ENCODE results near the gene CWC15. TPM values are rescaled to one million over a fixed set of nuclear protein-coding genes. Genes with fewer than 3 reads are reported as not detected.

Gene CWC15
- total and polyA plus RNA-seq, 2 of the 13 experiments (the other 11 are each of a cell fraction or from before 2014, with no cell fraction given), result 27.6 to 61.2 TPM

GRCh38 chr11:94973099-94973968 is at the start of gene CWC15, which contains the start of gene KDM4D (continued):
- TF ChIP-seq GMEB2 (CRISPR knock-in tag; IDR thresholded peaks at IDR 0.05; ENCODE audit: low read depth), result peak; percentile 78
- no peak for TF ChIP-seq TRIM22 (IDR thresholded peaks at IDR 0.05)
- TF ChIP-seq DDIT3 (CRISPR knock-in tag; IDR thresholded peaks at IDR 0.05), result no peak
- TF ChIP-seq LRRFIP1 (CRISPR knock-in tag; conservative IDR thresholded peaks at IDR 0.05), result no peak
- TF ChIP-seq ZBTB3 (CRISPR knock-in tag; IDR thresholded peaks at IDR 0.05; ENCODE audit: borderline replicate concordance, low read depth), result no peak
- no peak for TF ChIP-seq ZNF326 (CRISPR knock-in tag; IDR thresholded peaks at IDR 0.05; ENCODE audit: borderline replicate concordance)
- TF ChIP-seq, protein P1, sequence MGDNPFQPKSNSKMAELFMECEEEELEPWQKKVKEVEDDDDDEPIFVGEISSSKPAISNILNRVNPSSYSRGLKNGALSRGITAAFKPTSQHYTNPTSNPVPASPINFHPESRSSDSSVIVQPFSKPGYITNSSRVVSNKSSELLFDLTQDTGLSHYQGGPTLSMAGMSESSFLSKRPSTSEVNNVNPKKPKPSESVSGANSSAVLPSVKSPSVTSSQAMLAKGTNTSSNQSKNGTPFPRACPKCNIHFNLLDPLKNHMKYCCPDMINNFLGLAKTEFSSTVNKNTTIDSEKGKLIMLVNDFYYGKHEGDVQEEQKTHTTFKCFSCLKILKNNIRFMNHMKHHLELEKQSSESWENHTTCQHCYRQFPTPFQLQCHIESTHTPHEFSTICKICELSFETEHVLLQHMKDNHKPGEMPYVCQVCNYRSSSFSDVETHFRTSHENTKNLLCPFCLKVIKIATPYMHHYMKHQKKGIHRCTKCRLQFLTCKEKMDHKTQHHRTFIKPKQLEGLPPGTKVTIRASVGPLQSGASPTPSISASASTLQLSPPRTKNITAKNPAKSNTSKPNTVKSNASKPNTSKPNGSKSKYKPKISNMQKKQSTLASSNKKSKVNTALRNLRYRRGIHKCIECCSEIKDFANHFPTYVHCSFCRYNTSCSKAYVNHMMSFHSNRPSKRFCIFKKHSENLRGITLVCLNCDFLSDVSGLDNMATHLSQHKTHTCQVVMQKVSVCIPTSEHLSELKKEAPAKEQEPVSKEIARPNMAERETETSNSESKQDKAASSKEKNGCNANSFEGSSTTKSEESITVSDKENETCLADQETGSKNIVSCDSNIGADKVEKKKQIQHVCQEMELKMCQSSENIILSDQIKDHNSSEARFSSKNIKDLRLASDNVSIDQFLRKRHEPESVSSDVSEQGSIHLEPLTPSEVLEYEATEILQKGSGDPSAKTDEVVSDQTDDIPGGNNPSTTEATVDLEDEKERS (CRISPR knock-in tag; IDR thresholded peaks at IDR 0.05), result no peak
- no peak for TF ChIP-seq FUBP1 (CRISPR knock-in tag; IDR thresholded peaks at IDR 0.05; ENCODE audit: borderline replicate concordance)
- TF ChIP-seq, protein P2, sequence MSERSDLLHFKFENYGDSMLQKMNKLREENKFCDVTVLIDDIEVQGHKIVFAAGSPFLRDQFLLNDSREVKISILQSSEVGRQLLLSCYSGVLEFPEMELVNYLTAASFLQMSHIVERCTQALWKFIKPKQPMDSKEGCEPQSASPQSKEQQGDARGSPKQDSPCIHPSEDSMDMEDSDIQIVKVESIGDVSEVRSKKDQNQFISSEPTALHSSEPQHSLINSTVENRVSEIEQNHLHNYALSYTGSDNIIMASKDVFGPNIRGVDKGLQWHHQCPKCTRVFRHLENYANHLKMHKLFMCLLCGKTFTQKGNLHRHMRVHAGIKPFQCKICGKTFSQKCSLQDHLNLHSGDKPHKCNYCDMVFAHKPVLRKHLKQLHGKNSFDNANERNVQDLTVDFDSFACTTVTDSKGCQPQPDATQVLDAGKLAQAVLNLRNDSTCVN (CRISPR knock-in tag; IDR thresholded peaks at IDR 0.05; ENCODE audit: borderline replicate concordance), result 0 out of 2 replicates have a peak, but pooled peaks have one; percentile 48
- peak; percentile 40; the same call in 1 of the 2 replicates for TF ChIP-seq MIER3 (CRISPR knock-in tag; IDR thresholded peaks at IDR 0.05; ENCODE audit: borderline replicate concordance)
- TF ChIP-seq ZBTB25 (CRISPR knock-in tag; IDR thresholded peaks at IDR 0.05), result peak; percentile 31; the same call in 1 of the 2 replicates
- TF ChIP-seq ZNF138 (CRISPR knock-in tag; IDR thresholded peaks at IDR 0.05; ENCODE audit: low read depth), result 0 out of 2 replicates have a peak, but pooled peaks have one; percentile 43
- TF ChIP-seq KDM6A (CRISPR knock-in tag; IDR thresholded peaks at IDR 0.05; ENCODE audit: low read depth), result no peak
